ENCODE data around the gene ZC3H12A. TPM values are rescaled to one million over a fixed set of nuclear protein-coding genes. Genes with fewer than 3 reads are reported as not detected.

The ZC3H12A gene
- total and polyA plus RNA-seq, 11 donors: 1.8 to 8.5 (median 4.5) TPM

- WGBS, 4 donors: 32 to 42% (median 36%) methylated on average over 4 of the region's 4 CpGs
- DNase-seq (no peak), ATAC-seq (no peak)
- no peaks in the 10 kb centered on the region for H3K36me3 ChIP-seq
- intact Hi-C loops (cut with DNase I): loop anchor here in 8 of 10 donors (5.0 to 10.0 kb wide), 5 partner anchors 404 to 924 kb away; partner anchors contain the start of gene GRIK3 (in 1 of the 8)
- no peaks in the 10 kb centered on the region for H3K9me3 ChIP-seq
- H3K4me3 ChIP-seq: no peak overlapping the region
- H3K4me1 ChIP-seq: no peaks in the 10 kb centered on the region
- peaks cover 0 to 70% (median 9%) of the 10 kb centered on the region in 9 donors for H3K27me3 ChIP-seq
- TF ChIP-seq POLR2A (IDR thresholded peaks at IDR 0.05): no peak
- no peak overlapping the region for H3K27ac ChIP-seq
Observed at GRCh38 chr1:37438869-37439343, 35.5 kb upstream of the ZC3H12A start.

DNA sequence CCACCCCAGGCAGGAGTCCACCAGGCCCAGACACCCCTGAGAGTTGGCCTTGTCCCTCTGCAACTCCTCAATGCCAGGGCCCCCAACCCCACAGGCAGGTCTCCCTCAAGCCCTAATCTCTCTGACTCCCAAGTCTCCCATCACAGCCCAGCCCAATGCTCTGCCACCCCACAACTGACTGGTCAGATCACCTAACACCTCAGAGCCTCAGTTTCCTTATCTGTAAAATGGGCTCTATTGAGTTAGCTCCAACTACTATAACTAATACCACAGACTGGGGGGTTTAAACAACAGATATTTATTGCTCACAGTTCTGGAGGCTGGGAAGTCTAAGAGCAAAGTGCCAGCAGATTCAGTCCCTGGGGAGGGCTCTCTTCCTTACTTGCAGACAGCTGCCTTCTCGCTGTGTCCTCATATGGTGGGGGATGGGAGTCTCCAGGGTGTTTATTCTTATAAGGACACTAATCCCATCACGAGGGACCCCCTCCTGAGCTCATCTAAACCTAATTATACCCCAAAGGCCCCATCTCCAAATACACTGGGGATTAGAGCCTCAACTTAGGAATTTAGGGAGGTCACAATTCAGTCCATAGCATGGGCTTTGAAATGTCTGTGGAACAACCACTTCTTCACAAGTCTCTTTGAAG, 34.9 kb upstream of the ZC3H12A start:
- H3K4me1 ChIP-seq: no peaks in the 10 kb centered on the region
- no peak overlapping the region for H3K27ac ChIP-seq
- peaks cover 0 to 67% (median 9%) of the 10 kb centered on the region in 9 donors for H3K27me3 ChIP-seq
- 32 to 41% (median 37%) methylated on average over 2 of the region's 2 CpGs for WGBS, 4 donors
- no peaks in the 10 kb centered on the region for H3K36me3 ChIP-seq
- intact Hi-C loops (cut with DNase I): loop anchor here in 8 of 10 donors (5.0 to 10.0 kb wide), 5 partner anchors 405 to 925 kb away; partner anchors contain the start of gene GRIK3 (in 1 of the 8)
- ATAC-seq (no peak), DNase-seq (no peak)
- TF ChIP-seq POLR2A (IDR thresholded peaks at IDR 0.05): no peak
- TF ChIP-seq CTCF (IDR thresholded peaks at IDR 0.05): no peak
- no peaks in the 10 kb centered on the region for H3K9me3 ChIP-seq
- H3K4me3 ChIP-seq: no peak overlapping the region

DNA sequence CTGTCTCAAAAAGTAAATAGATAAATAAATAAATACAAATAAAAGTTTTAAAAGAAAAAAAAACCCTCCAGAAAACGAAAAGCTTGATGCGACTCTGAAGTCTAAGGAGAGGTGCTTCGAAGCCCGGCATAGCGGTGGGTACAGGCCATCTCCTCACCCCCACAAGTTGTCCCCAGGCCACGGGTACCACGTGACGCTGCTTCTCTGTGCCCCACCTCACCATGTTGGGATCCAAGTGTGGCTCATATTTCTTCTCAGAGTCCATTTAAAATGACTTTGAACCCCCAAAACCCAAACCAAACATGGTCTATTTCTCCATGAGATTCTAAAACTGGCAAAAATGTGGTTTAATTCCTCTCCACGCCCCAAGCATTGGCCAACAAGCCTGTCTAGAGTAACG, 32.9 kb upstream of the ZC3H12A start:
- Histone ChIP-seq H3K36me3 (no peaks in the 10 kb centered on the region), H3K27me3 (peaks cover 0 to 68% (median 9%) of the 10 kb centered on the region in 9 donors), H3K4me3 (no peak overlapping the region), H3K9me3 (no peaks in the 10 kb centered on the region), H3K27ac (no peak overlapping the region), H3K4me1 (no peaks in the 10 kb centered on the region)
- TF ChIP-seq CTCF (IDR thresholded peaks at IDR 0.05) (no peak), POLR2A (IDR thresholded peaks at IDR 0.05) (no peak)
- ATAC-seq: no peak
- 80 to 84% (median 82%) methylated on average over 10 of the region's 10 CpGs for WGBS, 4 donors
- DNase-seq: no peak
- intact Hi-C loops (cut with DNase I): no loop called here

GRCh38 chr1:37442139-37442538, 32.2 kb upstream of the ZC3H12A start:
- no peak for TF ChIP-seq CTCF (IDR thresholded peaks at IDR 0.05)
- no peak for TF ChIP-seq POLR2A (IDR thresholded peaks at IDR 0.05)
- Histone ChIP-seq H3K27me3 (peaks cover 0 to 67% (median 9%) of the 10 kb centered on the region in 9 donors), H3K27ac (no peak overlapping the region), H3K4me1 (no peaks in the 10 kb centered on the region), H3K36me3 (no peaks in the 10 kb centered on the region), H3K4me3 (no peak overlapping the region), H3K9me3 (no peaks in the 10 kb centered on the region)
- intact Hi-C loops (cut with DNase I): no loop called here
- 63 to 68% (median 63%) methylated on average over 4 of the region's 4 CpGs for WGBS, 4 donors
- DNase-seq (no peak), ATAC-seq (no peak)
